T-cell (primary cell): Measurements from ENCODE around the gene PDSS2. TPM values are rescaled to one million over a fixed set of nuclear protein-coding genes. Genes with fewer than 3 reads are reported as not detected.

Source experiments
- ATAC-seq, 4 experiments: fragments of 200-7000 bp in 3 of 4; fragments of 150-1000 bp in 1 of 4; cut with Tn5 transposase; replicated peaks in 1 of 4; 1 replicate in 3 of 4; 2 replicates in 1 of 4; pipeline ENCODE4 v1.10.0; 2021; ENCODE audit warnings: moderate library complexity in 3 of 4, mild to moderate bottlenecking in 2 of 4, moderate number of reproducible peaks in 1 of 4
- CTCF ChIA-PET, 2 donors: fragments of 300-600 bp; sonication (Branson Sonifier 250); formaldehyde crosslinking; loops; one replicate each; lab custom pipeline; 2022; ENCODE audit warnings: antibody characterized with exemption in 2 of 2; lab: Charles Lee
- POLR2A ChIA-PET, 2 donors: fragments of 300-600 bp; sonication (Branson Sonifier 250); formaldehyde crosslinking; loops; one replicate each; lab custom pipeline; 2022; ENCODE audit warnings: antibody characterized with exemption in 2 of 2; lab: Charles Lee
- DNase-seq, 35 experiments: peaks; one replicate each; pipeline versions ENCODE4 v3.0.0 to v3.0.0-alpha.2; 2013 to 2023
- H3K27ac ChIP-seq: one replicate; pipeline ENCODE4 v1.5.1; 2013; ENCODE audit warnings: low read length
- H3K27me3 ChIP-seq, 2 experiments: replicated peaks in 1 of 2; 1 replicate in 1 of 2; 2 replicates in 1 of 2; pipeline versions ENCODE4 v1.6.1 to v1.7.0; 2013; ENCODE audit warnings: low read length in 1 of 2, mixed read lengths in 1 of 2; ENCODE audit not compliant: control insufficient read depth in 2 of 2, insufficient read depth in 2 of 2; ENCODE audit errors: extremely low read depth in 1 of 2
- H3K36me3 ChIP-seq, 2 donors: 1 replicate in 1 of 2; 2 replicates in 1 of 2; pipeline versions ENCODE4 v1.6.1 to v1.7.0; 2013; ENCODE audit warnings: low read length in 1 of 2; ENCODE audit not compliant: control insufficient read depth in 2 of 2, insufficient read depth in 1 of 2; ENCODE audit errors: extremely low read depth in 1 of 2
- H3K4me1 ChIP-seq, 2 experiments: 1 replicate in 1 of 2; 2 replicates in 1 of 2; pipeline versions ENCODE4 v1.6.1 to v1.7.0; 2013; ENCODE audit warnings: low read length in 2 of 2, mixed read lengths in 1 of 2; ENCODE audit not compliant: insufficient read depth in 2 of 2, control insufficient read depth in 1 of 2; ENCODE audit errors: extremely low read depth in 1 of 2
- H3K4me3 ChIP-seq, 2 donors: 1 replicate in 1 of 2; 2 replicates in 1 of 2; pipeline versions ENCODE4 v1.5.1 to v1.7.0; 2013; ENCODE audit warnings: mild to moderate bottlenecking in 2 of 2, low read length in 1 of 2, moderate library complexity in 1 of 2; ENCODE audit not compliant: control insufficient read depth in 1 of 2; ENCODE audit errors: extremely low read depth in 1 of 2
- H3K9me3 ChIP-seq: 2 replicates; pipeline ENCODE4 v1.7.0; 2013
- H3K27ac Mint-ChIP-seq, 2 donors: one replicate each; pipeline ENCODE4 v1.8.0; 2020 to 2021; ENCODE audit warnings: mild to moderate bottlenecking in 2 of 2, mixed read lengths in 2 of 2
- H3K27me3 Mint-ChIP-seq, 2 donors: one replicate each; pipeline ENCODE4 v1.8.0; 2021 to 2022; ENCODE audit warnings: mixed read lengths in 2 of 2
- H3K36me3 Mint-ChIP-seq: one replicate; pipeline ENCODE4 v1.8.0; 2021; ENCODE audit warnings: mixed read lengths
- H3K4me1 Mint-ChIP-seq, 3 donors: one replicate each; pipeline ENCODE4 v1.8.0; 2020 to 2022; ENCODE audit warnings: mixed read lengths in 3 of 3, mild to moderate bottlenecking in 1 of 3
- H3K4me3 Mint-ChIP-seq, 3 donors: one replicate each; pipeline ENCODE4 v1.8.0; 2020 to 2022; ENCODE audit warnings: mild to moderate bottlenecking in 3 of 3, mixed read lengths in 3 of 3, moderate library complexity in 3 of 3
- H3K9me3 Mint-ChIP-seq, 3 donors: one replicate each; pipeline ENCODE4 v1.8.0; 2020 to 2022; ENCODE audit warnings: mixed read lengths in 3 of 3
- WGBS: methylation state at CpG from one replicate; pipeline ENCODE4 v1.1.5; 2013; ENCODE audit warnings: missing lambda C conversion rate; ENCODE audit not compliant: insufficient coverage; 5-methylcytosine and 5-hydroxymethylcytosine counted together
- total RNA-seq, 35 experiments: library from RNA in 6 of 35; stranded (reverse) in 6 of 35; fragments of 120-200 nt in 1 of 35; gene quantifications; one replicate each; pipeline versions ENCODE4 v1.2.1 to v1.2.4 and lab custom pipeline; 2013 to 2026

PDSS2 gene
- total RNA-seq, 5 donors from 2014 or later (not counting 1 experiment from before 2014, with no cell fraction given): 10.8 to 13.6 (median 11.8) TPM

GRCh38 chr6:107128577-107128976, 330.8 kb downstream of the PDSS2 start:
- Histone ChIP-seq H3K9me3 (no peaks in the 10 kb centered on the region), H3K4me1 (no peaks in the 10 kb centered on the region), H3K4me3 (no peak overlapping the region), H3K27me3 (peaks cover 0 to 6% of the 10 kb centered on the region in 2 experiments), H3K36me3 (no peaks in the 10 kb centered on the region), H3K27ac (no peak overlapping the region)
- 60% methylated on average over 1 of the region's 2 CpGs for WGBS
- DNase-seq: no peak
- POLR2A ChIA-PET: no interaction called here
- H3K4me1 Mint-ChIP-seq: no peaks in the 10 kb centered on the region
- no peak overlapping the region for H3K4me3 Mint-ChIP-seq
- H3K27ac Mint-ChIP-seq: no peak overlapping the region
- ATAC-seq: no peak
- no peaks in the 10 kb centered on the region for H3K9me3 Mint-ChIP-seq
- CTCF ChIA-PET: no interaction called here
- no peaks in the 10 kb centered on the region for H3K36me3 Mint-ChIP-seq
- H3K27me3 Mint-ChIP-seq: no peaks in the 10 kb centered on the region

- CTCF ChIA-PET: no interaction called here
- POLR2A ChIA-PET: no interaction called here
- H3K27me3 Mint-ChIP-seq: no peaks in the 10 kb centered on the region
- no peaks in the 10 kb centered on the region for H3K36me3 Mint-ChIP-seq
- H3K9me3 Mint-ChIP-seq: no peaks in the 10 kb centered on the region
- ATAC-seq: no peak
- H3K4me3 ChIP-seq: no peak overlapping the region
- no peak for DNase-seq
- WGBS: no CpG with 5 or more reads among the region's 1 CpG
- H3K27me3 ChIP-seq: peaks cover 0 to 6% of the 10 kb centered on the region in 2 experiments
- H3K4me1 ChIP-seq: no peaks in the 10 kb centered on the region
- no peak overlapping the region for H3K27ac Mint-ChIP-seq
- no peak overlapping the region for H3K27ac ChIP-seq
- H3K4me1 Mint-ChIP-seq: no peaks in the 10 kb centered on the region
- H3K9me3 ChIP-seq: no peaks in the 10 kb centered on the region
- no peaks in the 10 kb centered on the region for H3K36me3 ChIP-seq
- no peak overlapping the region for H3K4me3 Mint-ChIP-seq
These were observed 331.2 kb downstream of the PDSS2 start for GRCh38 chr6:107128175-107128574.

DNA sequence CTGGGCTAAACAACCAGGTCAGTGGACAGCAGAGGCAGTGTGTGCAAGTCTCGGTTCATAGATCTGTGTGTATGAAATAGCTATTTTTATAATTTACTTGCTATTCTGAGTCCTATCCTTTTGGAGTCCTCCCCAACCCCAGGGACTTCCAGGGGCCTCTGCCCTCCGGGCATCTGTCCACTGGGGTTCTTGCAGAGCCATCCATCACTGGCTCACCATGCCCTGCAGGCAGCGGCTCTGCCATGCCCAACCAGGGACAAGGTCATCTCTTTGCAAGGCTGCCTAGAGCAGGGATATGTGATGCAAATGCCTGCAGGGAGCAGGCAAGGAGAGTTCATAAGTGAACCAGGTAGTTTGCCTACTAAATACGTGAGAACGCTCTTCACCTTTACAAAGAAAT, 333.6 kb downstream of the PDSS2 start:
- POLR2A ChIA-PET: interaction anchor here in 1 of 2 donors (0.5 kb wide), 1 partner anchor 498 kb away, joined by 3 read pairs; no protein-coding TSS in a partner anchor
- H3K4me3 ChIP-seq: no peak overlapping the region
- no peaks in the 10 kb centered on the region for H3K4me1 Mint-ChIP-seq
- no peaks in the 10 kb centered on the region for H3K9me3 ChIP-seq
- CTCF ChIA-PET: no interaction called here
- no peak overlapping the region for H3K27ac Mint-ChIP-seq
- no peak overlapping the region for H3K4me3 Mint-ChIP-seq
- 93% methylated on average over 2 of the region's 5 CpGs for WGBS
- no peaks in the 10 kb centered on the region for H3K27me3 Mint-ChIP-seq
- no peak overlapping the region for H3K27ac ChIP-seq
- H3K27me3 ChIP-seq: no peaks in the 10 kb centered on the region
- H3K9me3 Mint-ChIP-seq: no peaks in the 10 kb centered on the region
- DNase-seq (no peak), ATAC-seq (no peak)
- no peaks in the 10 kb centered on the region for H3K36me3 Mint-ChIP-seq
- no peaks in the 10 kb centered on the region for H3K36me3 ChIP-seq
- H3K4me1 ChIP-seq: no peaks in the 10 kb centered on the region

GRCh38 chr6:107124934-107125348, 334.4 kb downstream of the PDSS2 start:
- CTCF ChIA-PET: interaction anchor here in 1 of 2 donors (0.6 kb wide), 1 partner anchor 195 kb away, joined by 5 read pairs; no protein-coding TSS in a partner anchor
- Histone ChIP-seq H3K27ac (no peak overlapping the region), H3K4me1 (no peaks in the 10 kb centered on the region), H3K27me3 (no peaks in the 10 kb centered on the region), H3K4me3 (no peak overlapping the region), H3K36me3 (no peaks in the 10 kb centered on the region), H3K9me3 (no peaks in the 10 kb centered on the region)
- Mint-ChIP-seq H3K4me3 (no peak overlapping the region), H3K9me3 (no peaks in the 10 kb centered on the region), H3K36me3 (no peaks in the 10 kb centered on the region), H3K27me3 (no peaks in the 10 kb centered on the region), H3K27ac (no peak overlapping the region), H3K4me1 (no peaks in the 10 kb centered on the region)
- DNase-seq (no peak), ATAC-seq (no peak)
- 86% methylated on average over 1 of the region's 4 CpGs for WGBS
- POLR2A ChIA-PET: no interaction called here

GRCh38 chr6:107123501-107123900, 335.9 kb downstream of the PDSS2 start:
- no peak overlapping the region for H3K27ac ChIP-seq
- no peak for ATAC-seq
- Mint-ChIP-seq H3K27me3 (no peaks in the 10 kb centered on the region), H3K36me3 (no peaks in the 10 kb centered on the region), H3K9me3 (no peaks in the 10 kb centered on the region), H3K4me1 (no peaks in the 10 kb centered on the region), H3K4me3 (no peak overlapping the region), H3K27ac (no peak overlapping the region)
- peaks cover 0 to 3% of the 10 kb centered on the region in 2 experiments for H3K27me3 ChIP-seq
- no peaks in the 10 kb centered on the region for H3K9me3 ChIP-seq
- no CpG with 5 or more reads among the region's 6 CpGs for WGBS
- ChIA-PET POLR2A (no interaction called here), CTCF (no interaction called here)
- H3K4me3 ChIP-seq: no peak overlapping the region
- DNase-seq: no peak
- H3K36me3 ChIP-seq: no peaks in the 10 kb centered on the region
- no peaks in the 10 kb centered on the region for H3K4me1 ChIP-seq

DNA sequence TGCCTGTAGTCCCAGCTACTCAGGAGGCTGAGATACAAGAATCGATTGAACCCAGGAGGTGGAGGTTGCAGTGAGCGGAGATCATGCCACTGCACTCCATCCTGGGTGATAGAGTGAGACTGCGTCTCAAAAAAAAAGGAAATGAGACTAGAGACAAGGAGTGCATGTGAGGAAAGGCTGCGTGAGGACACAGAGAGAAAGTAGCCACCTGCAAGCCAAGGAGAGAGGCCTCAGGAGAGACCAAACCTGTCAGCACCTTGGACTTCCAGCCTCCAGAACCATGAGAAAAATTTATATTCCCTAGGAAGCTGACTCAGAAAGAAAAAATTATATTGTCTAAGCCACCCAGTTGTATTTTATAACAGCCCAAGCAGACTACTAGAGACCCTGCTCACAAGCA, 336.6 kb downstream of the PDSS2 start:
- H3K27ac Mint-ChIP-seq: no peak overlapping the region
- WGBS: 82% methylated on average over 3 of the region's 4 CpGs
- ATAC-seq: no peak
- ChIA-PET CTCF (no interaction called here), POLR2A (no interaction called here)
- Histone ChIP-seq H3K27me3 (peaks cover 0 to 3% of the 10 kb centered on the region in 2 experiments), H3K27ac (no peak overlapping the region), H3K9me3 (no peaks in the 10 kb centered on the region), H3K4me1 (no peaks in the 10 kb centered on the region), H3K36me3 (no peaks in the 10 kb centered on the region), H3K4me3 (no peak overlapping the region)
- H3K36me3 Mint-ChIP-seq: no peaks in the 10 kb centered on the region
- DNase-seq: no peak
- H3K4me3 Mint-ChIP-seq: no peak overlapping the region
- H3K4me1 Mint-ChIP-seq: no peaks in the 10 kb centered on the region
- no peaks in the 10 kb centered on the region for H3K9me3 Mint-ChIP-seq
- H3K27me3 Mint-ChIP-seq: no peaks in the 10 kb centered on the region
